ENCODE measurements around the gene GHRL.

The GHRL gene

DNA sequence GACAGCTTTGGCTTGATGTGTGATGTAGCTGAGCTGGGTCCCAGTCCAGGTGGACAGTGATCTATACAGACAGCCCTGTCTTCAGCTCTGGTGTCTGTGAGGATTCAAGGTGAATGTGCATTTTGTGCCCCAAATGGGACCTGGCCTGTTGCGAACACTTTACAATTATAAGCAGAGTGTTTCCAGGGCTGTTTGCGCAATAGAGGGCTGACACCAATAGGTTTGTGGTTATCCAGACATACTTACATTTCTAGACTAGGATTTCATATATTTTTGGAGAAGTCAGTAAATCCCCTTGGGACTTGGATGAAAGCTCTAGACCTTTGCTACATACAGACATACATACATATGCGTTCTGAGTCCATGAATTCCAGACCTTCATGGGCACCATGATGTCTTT, 48.7 kb downstream of the GHRL start:
- no peak for DNase-seq (ENCODE audit: low read depth in 2 of 2)

DNA sequence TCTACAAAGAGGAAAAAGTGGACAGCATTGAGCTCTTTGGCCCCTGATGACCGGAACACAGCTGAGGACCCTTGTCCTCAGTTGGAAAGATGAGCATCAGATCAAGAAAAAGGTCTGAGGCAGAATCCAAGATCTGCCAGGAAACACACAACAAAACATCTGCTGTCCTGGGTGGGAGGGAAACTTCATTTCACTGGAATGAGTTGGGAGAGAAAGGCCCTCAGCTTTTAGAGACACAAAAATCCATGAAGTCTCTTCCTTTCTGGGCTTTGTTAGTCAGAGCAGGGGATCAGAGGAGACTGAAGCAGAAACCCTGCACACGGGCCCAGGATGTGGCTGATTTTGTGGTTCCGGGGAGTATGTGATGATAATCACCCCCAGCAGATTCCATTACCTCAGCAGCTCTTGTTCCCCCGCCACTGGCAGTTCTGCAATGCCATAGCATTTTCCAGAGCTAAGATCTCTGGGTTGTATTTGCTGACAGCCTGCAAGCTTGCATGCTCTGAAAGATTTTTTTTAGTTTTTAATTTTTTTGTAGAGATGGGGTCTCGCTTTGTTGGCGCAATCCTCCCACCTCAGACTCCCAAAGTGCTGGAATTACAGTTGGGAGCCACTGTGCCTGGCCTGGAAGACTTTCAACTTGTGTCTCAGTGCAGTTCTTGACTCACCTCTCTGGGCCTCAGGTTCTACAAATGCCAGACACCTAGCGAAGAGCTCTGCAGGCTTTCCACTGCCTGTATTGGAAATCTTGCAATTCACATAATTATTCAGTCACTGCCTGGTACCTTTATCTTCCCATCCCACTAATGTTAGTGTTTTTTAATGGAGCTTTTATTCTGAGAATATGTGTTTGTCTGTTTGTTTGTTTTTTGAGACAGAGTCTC, 50.3 kb downstream of the GHRL start:
- peak; percentile 56 to 58 for DNase-seq (ENCODE audit: low read depth in 2 of 2)

DNA sequence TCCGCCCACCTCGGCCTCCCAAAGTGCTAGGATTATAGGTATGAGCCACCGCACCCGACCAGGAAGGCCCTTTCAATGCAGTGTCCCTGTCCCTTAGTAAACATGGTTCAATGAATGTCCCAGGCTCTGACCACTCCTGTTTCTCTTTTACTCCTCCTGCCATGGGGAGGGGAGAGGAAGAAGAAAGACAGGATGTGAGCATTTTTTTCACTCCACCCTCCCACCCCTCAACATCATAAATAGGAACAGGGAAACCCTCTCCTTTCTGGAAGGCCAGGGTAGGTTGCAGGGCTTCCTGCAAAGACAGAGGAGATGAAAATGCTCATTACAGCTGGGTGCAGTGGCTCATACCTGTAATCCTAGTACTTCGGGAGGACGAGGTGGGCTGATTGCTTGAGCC, 51.9 kb downstream of the GHRL start:
- no peak for DNase-seq (ENCODE audit: low read depth in 2 of 2)

DNA sequence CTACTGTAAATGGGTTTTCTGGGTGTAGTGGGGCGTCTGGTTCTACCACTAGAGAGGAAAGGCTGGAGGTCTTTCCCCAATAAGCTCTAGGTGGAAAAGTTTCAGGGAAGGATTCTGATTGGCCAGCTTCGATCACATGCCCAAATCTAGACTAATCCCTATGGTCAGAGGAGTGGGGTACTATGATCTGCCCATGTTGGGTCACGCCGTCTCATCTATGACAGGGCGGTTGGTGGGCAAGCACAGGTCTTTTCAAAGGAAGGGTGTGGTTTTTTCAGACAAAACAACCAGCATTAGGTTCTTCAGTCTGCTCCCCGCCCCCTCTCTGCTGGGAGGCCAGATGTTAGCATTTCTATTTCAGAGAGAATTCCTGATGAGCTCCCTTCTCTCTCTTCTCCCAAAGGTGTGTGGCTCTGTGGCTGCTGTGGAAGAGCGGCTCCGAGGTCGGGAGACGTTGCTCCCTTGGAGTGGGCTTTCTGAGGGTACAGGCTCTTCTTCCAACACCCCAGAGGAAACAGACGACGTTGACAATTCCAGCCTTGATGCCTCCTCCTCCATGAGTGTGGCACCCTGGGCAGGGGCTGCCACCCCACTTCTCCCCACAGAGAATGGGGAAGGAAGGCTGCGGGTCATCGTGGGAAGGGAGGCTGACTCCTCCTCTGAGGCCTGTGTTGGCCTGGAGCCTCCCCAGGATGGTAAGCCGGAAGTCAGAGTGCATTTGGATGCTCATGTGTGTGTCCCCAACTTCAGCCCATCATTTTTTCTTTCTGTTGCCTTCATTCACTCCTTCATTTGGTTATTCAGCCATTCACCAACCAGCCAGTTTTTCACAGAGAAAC, 54.2 kb downstream of the GHRL start:
- no peak for DNase-seq (ENCODE audit: low read depth in 2 of 2)
